HG02970 (cell line): Measurements from ENCODE around the gene GALK1.
"Not testable (repeated sequence)": the region's sequence is repeated elsewhere in the genome, so short reads cannot be mapped to it uniquely, and the experiment has no call there.

Experiments used
- ATAC-seq: cut with Tn5 transposase; IDR thresholded peaks from one replicate; pipeline ENCODE4 v1.9.1; 2021; ENCODE audit warnings: mild to moderate bottlenecking, moderate library complexity, moderate number of reproducible peaks; ENCODE audit not compliant: unreplicated experiment, low FRiP score

The GALK1 gene

DNA sequence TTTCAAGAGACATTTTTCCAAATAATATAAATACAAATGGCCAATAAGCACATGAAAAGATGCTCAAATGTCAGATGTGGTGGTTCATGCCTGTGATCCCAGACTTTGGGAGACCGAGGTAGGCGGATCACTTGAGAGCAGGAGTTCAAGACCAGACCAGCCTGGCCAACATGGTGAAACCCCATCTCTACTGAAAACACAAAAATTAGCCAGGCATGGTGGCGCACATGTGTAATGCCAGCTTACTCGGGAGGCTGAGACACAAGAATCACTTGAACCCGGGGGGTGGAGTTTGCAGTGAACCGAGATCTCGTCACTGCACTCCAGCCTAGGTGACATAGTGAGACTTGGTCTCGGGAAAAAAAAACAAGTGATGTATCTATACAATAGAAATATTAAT is 2.9 kb upstream of the GALK1 start:
- ATAC-seq = no peak

DNA sequence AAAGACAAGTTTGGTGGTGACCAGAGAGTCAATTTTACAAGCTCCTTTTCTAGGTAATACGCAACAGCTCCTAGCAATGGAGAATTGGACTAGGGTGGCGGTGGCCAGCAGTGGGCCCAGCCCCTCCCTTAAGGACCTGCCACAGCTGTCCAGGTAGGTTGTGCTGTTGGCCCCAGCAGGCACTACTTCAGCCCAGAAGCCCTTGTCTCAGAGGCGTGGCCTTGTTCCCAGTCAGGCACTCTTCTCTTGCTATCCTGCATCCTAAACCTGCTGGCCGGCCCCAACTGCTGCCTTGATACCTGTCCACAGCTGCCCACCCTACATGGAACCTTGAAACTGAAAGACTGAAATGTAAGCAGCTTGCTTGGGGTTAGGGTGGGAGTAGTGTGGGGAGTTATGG is 989 bp upstream of the GALK1 start:
- no peak for ATAC-seq

DNA sequence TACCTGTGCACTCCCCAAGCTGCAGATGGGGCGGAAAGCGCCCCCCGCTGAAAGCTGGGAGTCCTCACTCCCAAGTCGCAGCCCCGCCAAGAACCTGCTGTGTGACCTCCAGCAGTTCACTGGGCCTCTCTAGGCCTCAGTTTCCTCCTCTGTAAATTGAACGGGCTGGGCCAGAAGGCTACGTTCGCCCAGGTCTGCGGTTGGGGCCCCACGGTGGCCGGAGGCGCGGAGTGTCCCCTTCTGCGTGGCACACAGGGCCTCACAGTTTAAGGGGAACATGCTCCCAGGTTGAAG is 628 bp downstream of the GALK1 start:
- no peak for ATAC-seq

DNA sequence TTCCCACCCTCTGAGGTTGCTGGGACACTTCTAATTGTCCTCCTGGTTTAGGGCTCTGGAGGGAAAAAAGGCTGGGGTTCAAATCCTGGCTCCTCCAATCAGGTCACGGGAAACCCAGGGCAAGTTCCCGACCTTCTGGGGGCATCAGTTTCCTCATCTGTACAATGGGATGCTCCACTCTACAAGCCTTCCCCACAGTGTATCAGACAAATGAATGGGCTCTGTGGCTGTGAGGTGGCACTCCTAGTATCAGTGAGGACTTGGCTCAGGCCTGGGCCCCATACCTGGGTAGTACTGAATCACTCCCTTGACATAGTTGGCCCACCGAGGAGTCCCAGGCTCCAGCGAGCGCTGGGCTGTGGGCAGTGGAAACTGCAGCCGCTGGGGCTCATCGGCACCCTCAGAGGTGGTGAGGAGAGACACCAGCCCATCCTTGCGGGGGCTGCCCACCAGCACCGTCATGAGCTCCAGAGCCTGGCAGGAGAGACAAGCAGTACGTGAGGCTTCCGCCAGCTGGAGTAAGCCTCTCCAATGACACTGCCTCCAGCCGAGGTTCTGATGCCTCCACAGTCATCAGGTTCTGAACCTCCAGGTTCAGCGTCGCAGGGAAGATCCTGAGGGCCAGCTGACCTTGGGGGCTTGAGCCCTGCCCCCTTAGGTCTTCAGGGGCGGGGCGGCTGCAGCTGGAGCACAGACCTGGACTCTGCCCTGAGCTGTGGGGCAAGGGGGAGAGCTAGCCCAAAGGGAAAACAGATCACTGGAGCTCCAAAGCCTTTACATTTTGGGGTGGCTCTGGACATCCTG is 1.2 kb downstream of the GALK1 start:
- ATAC-seq = no peak

DNA sequence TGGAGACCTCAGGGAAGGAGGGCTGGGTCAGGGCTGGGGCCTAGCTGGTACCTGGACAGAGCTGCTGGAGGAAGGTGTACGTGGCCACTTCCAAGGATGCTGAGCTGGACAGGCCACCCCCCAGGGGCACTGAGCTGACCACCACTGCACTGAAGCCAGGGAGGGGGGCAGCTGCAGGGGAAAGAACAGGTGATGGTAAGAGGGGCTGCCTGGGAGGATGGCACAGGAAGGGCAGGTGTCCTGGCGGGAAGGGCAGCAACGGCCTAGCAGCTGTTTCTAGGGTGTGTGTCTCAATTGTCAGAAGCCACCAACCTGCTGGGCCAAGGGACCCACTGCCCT is 1.8 kb downstream of the GALK1 start:
- no peak for ATAC-seq

DNA sequence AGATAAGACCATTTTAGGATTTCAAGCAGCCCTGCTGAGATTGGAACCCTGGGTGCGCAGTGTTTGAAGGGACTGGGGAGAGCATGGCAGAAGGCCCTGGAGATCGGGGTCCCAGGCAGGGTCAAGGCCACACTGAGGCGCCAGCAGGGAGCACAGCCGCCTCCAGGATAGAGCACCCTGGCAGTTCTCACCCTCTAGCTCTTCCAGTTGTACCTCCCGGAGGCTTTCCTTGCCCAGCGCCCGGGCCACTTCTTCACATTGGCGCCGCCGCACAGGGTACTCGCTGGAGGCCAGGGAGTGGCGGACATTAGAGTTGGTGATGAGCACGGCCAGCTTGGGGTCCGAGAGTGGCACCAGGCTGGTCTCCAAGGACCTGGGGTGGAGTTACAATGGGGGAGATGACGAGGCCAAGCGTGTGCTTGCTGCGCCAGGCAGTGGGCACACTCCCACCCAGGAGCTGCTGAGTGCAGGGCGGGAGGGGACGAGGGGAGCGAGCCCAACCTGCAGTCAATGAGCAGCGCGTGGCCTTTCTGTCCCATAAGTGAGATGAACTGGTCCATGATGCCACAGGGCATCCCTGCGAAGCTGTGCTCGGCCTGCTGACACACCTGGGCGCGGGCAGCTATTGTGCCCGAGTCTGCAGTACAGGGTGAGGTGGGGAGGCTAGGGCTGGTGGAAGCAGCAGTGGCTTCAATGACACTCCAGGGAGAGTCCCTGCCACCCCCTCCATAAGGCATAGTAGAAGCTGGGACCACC is 2.3 kb downstream of the GALK1 start:
- no peak for ATAC-seq

DNA sequence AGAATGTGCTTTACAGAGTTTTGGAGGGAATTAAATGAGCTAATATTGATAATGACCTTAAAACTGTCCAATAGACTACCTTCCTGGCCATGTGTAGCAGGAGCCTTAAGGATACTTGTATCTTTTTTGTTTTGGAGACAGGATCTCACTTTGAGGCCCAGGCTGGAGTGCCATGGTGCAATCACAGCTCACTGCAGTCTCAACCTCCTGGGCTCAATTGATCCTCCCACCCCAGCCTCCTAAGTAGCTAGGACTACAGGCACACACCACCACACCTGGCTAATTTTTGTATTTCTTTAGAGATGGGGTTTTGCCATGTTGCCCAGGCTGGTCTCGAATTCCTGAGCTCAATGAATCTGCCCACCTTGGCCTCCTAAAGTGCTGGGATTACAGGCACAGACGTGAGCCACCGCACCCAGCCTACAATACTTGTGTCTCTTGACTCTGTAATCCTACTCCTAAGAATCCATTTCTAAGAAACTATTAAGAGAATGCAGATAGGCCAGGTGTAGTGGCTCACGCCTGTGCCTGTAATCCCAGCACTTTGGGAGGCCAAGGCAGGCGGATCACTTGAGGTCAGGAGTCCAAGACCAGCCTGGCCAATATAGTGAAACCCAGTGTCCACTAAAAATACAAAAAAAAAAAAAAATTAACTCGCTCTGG is 4.9 kb downstream of the GALK1 start:
- not testable (repeated sequence) for ATAC-seq

DNA sequence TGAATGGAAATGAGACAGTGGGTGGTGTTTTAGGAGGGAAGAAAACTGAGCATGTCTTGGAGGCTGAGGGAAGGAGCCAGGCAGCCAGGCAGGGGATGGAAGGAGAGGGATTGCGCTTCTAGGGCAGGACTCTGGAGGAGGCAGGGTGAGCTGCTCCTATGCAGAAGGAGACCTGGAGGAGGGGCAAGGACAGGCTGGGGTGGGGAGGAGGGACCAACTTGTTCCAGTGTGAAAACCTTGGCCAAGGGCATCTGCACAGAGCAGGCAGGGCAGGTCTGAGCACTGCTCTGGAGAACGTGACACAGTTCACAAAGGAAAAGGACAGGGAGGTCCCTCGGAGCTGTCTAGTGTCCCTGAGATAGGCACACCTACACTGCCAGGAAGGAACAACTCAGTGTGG is 5.5 kb downstream of the GALK1 start:
- ATAC-seq = no peak

DNA sequence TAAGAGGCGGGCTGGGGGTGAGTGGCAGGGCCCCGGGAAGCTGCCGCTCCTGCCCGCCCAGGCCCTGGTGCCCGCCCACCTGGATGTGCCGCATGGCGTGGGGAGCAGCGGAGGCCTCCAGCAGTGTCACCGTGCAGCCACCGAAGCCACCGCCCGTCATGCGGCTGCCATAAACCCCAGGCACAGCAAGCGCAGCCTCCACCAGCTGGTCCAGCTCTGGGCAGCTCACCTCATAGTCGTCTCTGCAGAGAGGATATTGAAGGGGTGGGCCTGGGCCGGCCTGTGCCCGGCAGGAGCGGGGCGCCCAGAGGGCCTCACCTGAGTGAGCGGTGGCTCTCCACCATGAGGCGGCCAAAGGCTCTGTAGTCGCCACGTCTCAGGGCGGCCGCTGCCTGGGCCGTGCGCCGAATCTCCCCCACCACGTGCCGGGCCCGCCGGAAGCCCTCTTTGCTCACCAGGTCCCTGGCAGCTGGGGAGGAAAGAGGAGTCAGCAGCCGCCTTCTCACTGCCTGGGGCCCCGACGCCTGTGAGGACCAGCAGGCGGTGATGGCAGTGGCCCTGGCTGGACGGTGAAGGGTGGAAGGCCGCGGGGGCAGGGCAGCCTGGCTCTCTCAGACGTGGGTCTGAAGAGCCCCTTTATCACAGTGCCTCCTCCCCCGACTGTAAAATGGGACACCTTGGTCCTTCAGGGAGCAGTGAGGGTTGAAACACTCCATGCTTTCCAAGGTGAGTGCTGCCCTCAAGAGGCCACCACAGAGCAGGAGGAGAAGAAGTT is 6.7 kb downstream of the GALK1 start:
- ATAC-seq = no peak

DNA sequence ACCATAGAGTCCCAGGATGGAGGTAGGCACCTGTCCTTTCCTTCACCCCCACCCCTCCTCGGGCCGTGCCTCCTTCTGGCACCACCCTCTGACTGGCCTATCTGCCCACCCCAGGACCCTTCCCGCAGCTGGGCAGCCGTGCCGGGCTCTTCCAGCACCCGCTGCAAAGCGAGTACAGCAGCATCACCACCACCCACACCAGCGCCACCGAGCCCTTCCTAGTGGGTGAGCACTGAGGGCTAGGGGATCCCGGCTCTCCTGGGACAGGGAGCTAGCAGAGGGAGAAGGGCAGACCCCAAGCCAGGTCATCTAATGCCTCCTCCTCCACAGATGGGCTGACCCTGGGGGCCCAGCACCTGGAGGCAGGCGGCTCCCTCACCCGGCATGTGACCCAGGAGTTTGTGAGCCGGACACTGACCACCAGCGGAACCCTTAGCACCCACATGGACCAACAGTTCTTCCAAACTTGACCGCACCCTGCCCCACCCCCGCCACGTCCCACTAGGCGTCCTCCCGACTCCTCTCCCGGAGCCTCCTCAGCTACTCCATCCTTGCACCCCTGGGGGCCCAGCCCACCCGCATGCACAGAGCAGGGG is 7.8 kb downstream of the GALK1 start:
- ATAC-seq = no peak

DNA sequence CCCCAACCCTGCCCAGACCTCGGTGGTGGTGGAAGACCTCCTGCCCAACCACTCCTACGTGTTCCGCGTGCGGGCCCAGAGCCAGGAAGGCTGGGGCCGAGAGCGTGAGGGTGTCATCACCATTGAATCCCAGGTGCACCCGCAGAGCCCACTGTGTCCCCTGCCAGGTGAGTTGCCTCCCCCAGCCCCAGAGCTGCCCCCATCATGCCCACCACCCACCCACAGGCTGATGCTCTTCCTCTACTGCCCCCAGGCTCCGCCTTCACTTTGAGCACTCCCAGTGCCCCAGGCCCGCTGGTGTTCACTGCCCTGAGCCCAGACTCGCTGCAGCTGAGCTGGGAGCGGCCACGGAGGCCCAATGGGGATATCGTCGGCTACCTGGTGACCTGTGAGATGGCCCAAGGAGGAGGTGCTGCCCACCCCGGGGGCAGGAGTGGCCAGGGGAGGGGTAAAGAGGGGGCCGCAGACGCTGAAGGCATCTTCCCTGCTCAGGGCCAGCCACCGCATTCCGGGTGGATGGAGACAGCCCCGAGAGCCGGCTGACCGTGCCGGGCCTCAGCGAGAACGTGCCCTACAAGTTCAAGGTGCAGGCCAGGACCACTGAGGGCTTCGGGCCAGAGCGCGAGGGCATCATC is 8.4 kb downstream of the GALK1 start:
- no peak for ATAC-seq

DNA sequence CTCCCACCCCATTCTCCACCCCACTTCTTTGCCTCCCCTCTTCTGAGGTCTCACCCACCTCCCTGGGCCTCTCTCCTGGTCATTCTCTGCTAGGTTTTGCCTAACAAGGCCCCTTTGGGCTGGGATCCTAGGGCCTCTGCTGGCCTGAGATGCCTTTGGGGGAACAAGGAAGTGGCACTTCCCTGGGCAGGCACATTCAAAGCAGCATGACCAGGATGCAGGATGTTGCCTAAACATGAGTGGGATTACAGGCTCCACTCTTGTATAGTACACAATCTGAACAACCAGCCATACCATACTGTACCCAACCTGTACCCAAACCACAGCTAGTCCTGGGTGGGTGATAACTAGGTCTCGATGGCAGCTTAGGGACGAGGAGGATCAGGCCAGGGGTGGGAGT is 9.0 kb downstream of the GALK1 start:
- no peak for ATAC-seq

DNA sequence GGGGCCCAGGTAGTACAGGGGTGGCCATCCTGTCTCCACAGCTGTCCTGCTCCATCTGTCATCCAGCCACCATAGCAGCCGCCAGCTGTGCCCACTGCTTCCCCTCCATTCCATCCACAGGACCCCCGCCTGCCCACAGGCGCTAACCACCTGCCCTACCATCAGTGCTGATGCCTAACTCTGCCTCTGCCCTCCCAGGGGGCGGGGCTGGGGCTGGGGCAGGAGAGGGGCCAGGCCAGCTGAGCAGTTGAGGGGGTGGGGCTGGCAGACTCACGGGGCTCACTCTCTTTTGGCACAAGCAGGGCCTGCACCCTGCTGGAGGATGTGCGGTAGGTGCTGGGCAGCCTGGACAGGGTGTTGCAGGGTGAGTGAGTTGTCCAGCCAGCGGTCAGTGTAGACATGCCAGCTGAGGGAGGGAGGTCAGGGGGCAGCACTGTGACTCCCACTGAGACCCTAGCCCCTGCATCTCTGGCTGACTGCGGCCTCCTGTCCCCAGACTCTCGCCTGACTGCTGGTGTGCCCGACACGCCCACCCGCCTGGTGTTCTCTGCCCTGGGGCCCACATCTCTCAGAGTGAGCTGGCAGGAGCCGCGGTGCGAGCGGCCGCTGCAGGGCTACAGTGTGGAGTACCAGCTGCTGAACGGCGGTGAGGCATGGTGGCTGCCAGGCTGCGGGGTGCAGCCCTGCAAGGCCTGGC is 9.6 kb downstream of the GALK1 start:
- no peak for ATAC-seq

DNA sequence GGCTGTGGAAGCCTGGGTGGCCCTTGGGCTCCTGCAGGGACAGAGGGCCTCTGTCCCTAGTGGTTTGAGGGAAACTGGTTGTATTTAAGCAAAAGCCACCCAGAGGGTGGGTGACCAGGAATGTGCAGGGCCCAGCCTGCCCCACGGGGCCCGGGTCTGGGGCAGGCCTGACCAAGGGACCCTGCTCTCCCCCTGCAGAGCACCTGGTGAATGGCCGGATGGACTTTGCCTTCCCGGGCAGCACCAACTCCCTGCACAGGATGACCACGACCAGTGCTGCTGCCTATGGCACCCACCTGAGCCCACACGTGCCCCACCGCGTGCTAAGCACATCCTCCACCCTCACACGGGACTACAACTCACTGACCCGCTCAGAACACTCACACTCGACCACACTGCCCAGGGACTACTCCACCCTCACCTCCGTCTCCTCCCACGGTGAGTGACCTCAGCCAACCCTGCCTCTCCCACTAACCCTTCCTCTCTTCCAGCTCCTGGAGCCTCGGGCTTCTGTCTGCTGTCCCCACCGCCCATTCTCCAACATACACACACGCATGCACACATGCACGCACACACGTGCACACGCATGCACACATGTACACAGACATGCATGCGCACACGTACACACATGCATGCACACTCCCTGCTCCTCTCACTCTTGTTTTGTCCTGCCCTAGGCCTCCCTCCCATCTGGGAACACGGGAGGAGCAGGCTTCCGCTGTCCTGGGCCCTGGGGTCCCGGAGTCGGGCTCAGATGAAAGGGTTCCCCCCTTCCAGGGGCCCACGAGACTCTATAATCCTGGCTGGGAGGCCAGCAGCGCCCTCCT is 10.4 kb downstream of the GALK1 start:
- ATAC-seq = no peak

DNA sequence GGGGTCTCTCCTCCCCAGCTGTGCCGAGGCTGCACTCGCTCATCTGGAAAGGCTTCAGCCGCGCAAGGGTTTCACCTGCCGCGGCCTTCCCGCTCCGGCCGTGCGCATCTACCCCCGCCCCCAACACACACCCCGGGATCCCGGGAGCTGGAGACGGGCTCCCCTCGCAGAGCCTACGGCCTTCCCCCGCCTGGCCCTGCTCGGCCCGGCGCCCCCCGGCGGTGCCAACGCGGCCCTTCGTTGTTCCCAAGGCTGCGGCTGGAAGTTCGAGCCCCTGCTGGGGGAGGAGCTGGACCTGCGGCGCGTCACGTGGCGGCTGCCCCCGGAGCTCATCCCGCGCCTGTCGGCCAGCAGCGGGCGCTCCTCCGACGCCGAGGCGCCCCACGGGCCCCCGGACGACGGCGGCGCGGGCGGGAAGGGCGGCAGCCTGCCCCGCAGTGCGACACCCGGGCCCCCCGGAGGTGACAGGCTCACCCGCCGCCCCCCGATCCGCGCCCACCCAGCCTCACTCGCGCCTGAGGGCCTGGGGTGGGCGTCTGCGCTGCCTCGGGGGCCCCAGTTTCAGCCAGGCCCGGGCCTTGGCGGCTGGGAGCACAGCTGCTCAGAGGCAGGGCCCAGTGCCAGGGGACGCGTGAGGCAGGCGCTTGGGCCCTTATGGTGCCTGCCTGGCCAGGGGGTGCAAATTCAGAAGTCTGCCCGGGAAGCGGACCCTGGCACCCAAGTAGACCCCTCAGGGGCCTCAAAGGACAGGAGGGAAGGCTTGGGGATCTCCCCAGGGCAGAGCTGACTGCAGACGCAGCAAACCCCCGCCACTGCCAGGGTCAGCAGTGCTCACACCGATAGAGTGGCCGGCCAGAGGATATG is 11.2 kb downstream of the GALK1 start:
- ATAC-seq = peak; percentile 45

DNA sequence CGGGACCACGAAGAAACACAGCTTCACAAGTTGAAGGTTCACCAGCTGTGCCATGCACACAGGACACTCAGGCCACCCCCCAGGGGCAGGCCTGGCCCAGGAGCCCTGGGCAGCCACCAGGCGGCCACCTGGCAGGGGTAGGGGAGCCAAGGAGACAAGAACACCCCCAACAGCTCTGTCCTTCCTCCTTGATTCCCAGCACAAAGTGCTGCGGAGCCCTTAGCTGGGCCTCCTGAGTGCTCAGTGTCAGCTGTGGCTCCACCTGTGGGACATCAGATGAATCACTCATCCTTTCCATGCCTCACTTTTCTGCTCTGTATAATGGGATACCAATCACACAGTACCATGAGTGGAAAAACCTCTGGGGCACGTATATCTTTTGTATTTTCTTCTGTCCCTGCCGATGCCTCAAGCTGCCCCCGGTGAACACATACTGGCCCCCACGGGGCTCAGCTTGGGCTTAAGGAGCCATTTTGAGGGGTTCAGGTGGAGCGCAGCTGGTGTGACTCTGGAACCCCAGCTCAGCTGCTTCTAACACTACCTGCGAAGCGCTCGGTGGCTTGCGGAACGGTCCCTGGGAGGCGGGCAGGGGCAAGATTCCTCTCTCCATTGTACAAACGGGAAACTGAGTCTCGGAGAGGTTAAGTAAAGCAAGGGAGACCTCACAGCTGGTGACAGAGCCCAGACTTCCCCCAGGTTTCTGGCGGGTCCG is 12.0 kb downstream of the GALK1 start:
- no peak for ATAC-seq

DNA sequence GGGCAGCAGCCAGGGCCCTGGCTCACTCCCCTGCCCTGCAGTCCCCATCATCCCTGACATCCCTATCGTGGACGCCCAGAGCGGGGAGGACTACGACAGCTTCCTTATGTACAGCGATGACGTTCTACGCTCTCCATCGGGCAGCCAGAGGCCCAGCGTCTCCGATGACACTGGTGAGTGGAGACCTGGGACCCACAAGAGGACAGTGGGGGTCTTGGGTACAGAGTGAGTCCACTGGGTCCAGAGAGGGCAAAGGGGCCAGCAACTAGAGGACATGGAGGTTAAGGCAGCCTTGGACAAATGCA is 12.6 kb downstream of the GALK1 start:
- no peak for ATAC-seq
